Measurements from ENCODE around the gene TFDP2. TPM values are rescaled to one million over a fixed set of nuclear protein-coding genes. Genes with fewer than 3 reads are reported as not detected.

The TFDP2 gene
- total RNA-seq, 1 donor from 2014 or later = 173 TPM

DNA sequence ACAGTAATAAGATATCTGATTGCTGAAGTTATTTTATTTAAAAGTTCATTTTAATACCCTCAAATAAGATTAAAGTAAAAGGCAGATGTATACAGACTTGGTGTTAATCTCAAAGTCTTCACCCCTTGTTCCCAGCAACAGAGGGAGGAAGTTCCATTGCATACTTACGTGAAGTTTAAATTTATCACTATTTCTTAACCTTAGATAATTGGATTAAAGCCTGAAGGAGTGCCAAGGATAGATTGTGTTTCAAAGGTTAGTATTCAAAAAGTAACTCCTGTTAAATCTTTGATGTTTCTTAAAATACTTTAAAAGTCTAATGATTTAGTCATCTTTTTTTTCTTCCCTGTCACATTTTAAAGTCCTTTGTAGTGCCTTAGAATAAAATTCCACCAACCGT is 233.6 kb downstream of the TFDP2 start:
- H3K36me3 ChIP-seq = peaks cover 19% of the 10 kb centered on the region
- no peaks in the 10 kb centered on the region for H3K4me1 ChIP-seq
- H3K36me3 Mint-ChIP-seq = peaks cover 51% of the 10 kb centered on the region
- no peak overlapping the region for H3K4me3 Mint-ChIP-seq
- no peak overlapping the region for H3K27ac Mint-ChIP-seq
- no peaks in the 10 kb centered on the region for H3K79me2 ChIP-seq (ENCODE audit: low read depth)
- H3F3A ChIP-seq (ENCODE audit: low read depth) = no peaks in the 10 kb centered on the region
- H3K4me1 Mint-ChIP-seq = no peaks in the 10 kb centered on the region
- no peak for DNase-seq (ENCODE audit: low spot score)
- no peaks in the 10 kb centered on the region for H4K20me1 ChIP-seq (ENCODE audit: low read depth)
- peaks cover 7% of the 10 kb centered on the region for H3K9me3 Mint-ChIP-seq
- H3K9ac ChIP-seq = no peak overlapping the region
- H3K27me3 ChIP-seq = no peaks in the 10 kb centered on the region
- no peak overlapping the region for H3K4me2 ChIP-seq
- no peaks in the 10 kb centered on the region for H3K9me3 ChIP-seq (ENCODE audit: low read depth)
- H3K27ac ChIP-seq = no peak overlapping the region
- no peaks in the 10 kb centered on the region for H3K27me3 Mint-ChIP-seq (ENCODE audit: insufficient read depth, low read depth)
- no peak for TF ChIP-seq CTCF (IDR thresholded peaks at IDR 0.05)
- TF ChIP-seq EZH2phosphoT487 (IDR thresholded peaks at IDR 0.05) = no peak
- TF ChIP-seq EZH2 (IDR thresholded peaks at IDR 0.05) = no peak
- no peak overlapping the region for H2AFZ ChIP-seq (replicated peaks)
- H3K4me3 ChIP-seq = no peak overlapping the region

DNA sequence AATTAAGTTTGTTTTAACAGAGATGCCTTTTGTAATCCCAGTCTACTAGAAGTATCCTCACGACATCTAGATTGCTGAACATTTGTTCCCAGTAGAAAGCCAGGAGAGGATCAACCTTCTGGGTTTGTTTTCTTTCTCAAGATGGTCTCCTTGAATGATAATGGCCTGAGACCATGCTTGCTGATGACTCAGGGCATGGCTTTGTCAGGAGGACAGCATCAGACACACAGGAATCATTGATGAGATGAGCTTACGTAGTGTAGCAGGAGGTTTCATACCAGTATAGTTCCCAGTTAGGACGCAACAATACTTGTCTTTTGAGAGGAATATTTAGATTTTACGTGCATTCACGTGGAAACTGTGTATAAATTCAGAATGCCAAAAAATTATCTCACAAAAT is 234.3 kb downstream of the TFDP2 start:
- Histone ChIP-seq H3K9me3 (ENCODE audit: low read depth) (no peaks in the 10 kb centered on the region), H3K4me2 (no peak overlapping the region)
- no peak overlapping the region for H3K27ac Mint-ChIP-seq

DNA sequence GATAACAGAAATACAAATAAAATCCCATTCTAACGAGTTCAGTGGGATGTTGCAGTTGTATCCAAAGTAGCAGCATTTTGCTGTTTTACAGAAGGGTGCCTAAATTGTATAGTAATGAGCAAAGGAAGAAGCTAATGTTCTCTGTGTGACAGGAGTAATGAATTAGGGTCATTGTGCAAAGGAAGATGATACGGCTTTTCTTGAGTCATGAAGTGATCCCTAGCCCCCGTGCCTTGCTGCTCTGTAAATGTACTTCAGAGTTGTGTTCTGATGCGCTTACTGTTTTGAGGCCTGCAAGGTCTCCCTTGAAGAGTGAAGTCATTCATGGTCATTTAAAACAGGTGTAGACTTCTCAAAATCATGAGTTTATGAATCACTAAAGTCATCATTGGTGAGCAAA is 235.0 kb downstream of the TFDP2 start:
- no peaks in the 10 kb centered on the region for H3K27me3 ChIP-seq
- H3K79me2 ChIP-seq (ENCODE audit: low read depth) = no peaks in the 10 kb centered on the region
- Mint-ChIP-seq H3K4me3 (no peak overlapping the region), H3K4me1 (no peaks in the 10 kb centered on the region), H3K27me3 (ENCODE audit: insufficient read depth, low read depth) (no peaks in the 10 kb centered on the region), H3K27ac (no peak overlapping the region), H3K36me3 (peaks cover 59% of the 10 kb centered on the region), H3K9me3 (peaks cover 7% of the 10 kb centered on the region)
- peaks cover 19% of the 10 kb centered on the region for H3K36me3 ChIP-seq
- H3K4me2 ChIP-seq = no peak overlapping the region
- no peak for DNase-seq (ENCODE audit: low spot score)
- H3K27ac ChIP-seq = no peak overlapping the region
- H3F3A ChIP-seq (ENCODE audit: low read depth) = no peaks in the 10 kb centered on the region
- no peak for TF ChIP-seq EZH2phosphoT487 (IDR thresholded peaks at IDR 0.05)
- TF ChIP-seq CTCF (IDR thresholded peaks at IDR 0.05) = no peak
- no peak for TF ChIP-seq EZH2 (IDR thresholded peaks at IDR 0.05)
- H3K9me3 ChIP-seq (ENCODE audit: low read depth) = no peaks in the 10 kb centered on the region
- H3K9ac ChIP-seq = no peak overlapping the region
- no peak overlapping the region for H3K4me3 ChIP-seq
- H2AFZ ChIP-seq (replicated peaks) = no peak overlapping the region
- no peaks in the 10 kb centered on the region for H4K20me1 ChIP-seq (ENCODE audit: low read depth)
- no peaks in the 10 kb centered on the region for H3K4me1 ChIP-seq

More for the DNA sequence above, 234.3 kb downstream of the TFDP2 start:
- DNase-seq (ENCODE audit: low spot score) = no peak
- no peaks in the 10 kb centered on the region for H4K20me1 ChIP-seq (ENCODE audit: low read depth)
- H2AFZ ChIP-seq (replicated peaks) = no peak overlapping the region
- no peak overlapping the region for H3K27ac ChIP-seq
- peaks cover 55% of the 10 kb centered on the region for H3K36me3 Mint-ChIP-seq
- TF ChIP-seq CTCF (IDR thresholded peaks at IDR 0.05) (no peak), EZH2 (IDR thresholded peaks at IDR 0.05) (no peak), EZH2phosphoT487 (IDR thresholded peaks at IDR 0.05) (no peak)
- no peak overlapping the region for H3K4me3 ChIP-seq
- no peak overlapping the region for H3K4me3 Mint-ChIP-seq
- no peaks in the 10 kb centered on the region for H3K79me2 ChIP-seq (ENCODE audit: low read depth)
- H3K27me3 ChIP-seq = no peaks in the 10 kb centered on the region
- H3K36me3 ChIP-seq = peaks cover 19% of the 10 kb centered on the region
- H3K4me1 Mint-ChIP-seq = no peaks in the 10 kb centered on the region
- H3F3A ChIP-seq (ENCODE audit: low read depth) = no peaks in the 10 kb centered on the region
- H3K4me1 ChIP-seq = no peaks in the 10 kb centered on the region
- no peaks in the 10 kb centered on the region for H3K27me3 Mint-ChIP-seq (ENCODE audit: insufficient read depth, low read depth)
- H3K9me3 Mint-ChIP-seq = peaks cover 7% of the 10 kb centered on the region
- no peak overlapping the region for H3K9ac ChIP-seq
